Activated T-cell treated with anti-CD3 and anti-CD28 coated beads, Interleukin-2, amount 50 U/mL, for 72 hours (primary cell): ENCODE data around the gene CTNNA3. TPM values are rescaled to one million over a fixed set of nuclear protein-coding genes. Genes with fewer than 3 reads are reported as not detected.

ENCODE experiments used
- ATAC-seq, 2 donors: fragments of 150-1000 bp; cut with Tn5 transposase; replicated peaks in 1 of 2; 2 replicates each; pipeline ENCODE4 v1.10.0; 2021; ENCODE audit warnings: moderate library complexity in 2 of 2, mild to moderate bottlenecking in 1 of 2
- DNase-seq, 2 donors: peaks; one replicate each; pipeline ENCODE4 v3.0.0; 2021 to 2022; ENCODE audit warnings: mixed read lengths in 1 of 2
- H3K27ac Mint-ChIP-seq: one replicate; pipeline ENCODE4 v1.8.0; 2022; ENCODE audit warnings: mild to moderate bottlenecking, moderate library complexity, mixed read lengths
- H3K27me3 Mint-ChIP-seq: one replicate; pipeline ENCODE4 v1.8.0; 2022; ENCODE audit warnings: low read depth, mixed read lengths
- H3K36me3 Mint-ChIP-seq, 2 donors: one replicate each; pipeline ENCODE4 v1.8.0; 2022; ENCODE audit warnings: mixed read lengths in 2 of 2, mild to moderate bottlenecking in 1 of 2; ENCODE audit not compliant: insufficient read depth in 2 of 2
- H3K4me1 Mint-ChIP-seq: one replicate; pipeline ENCODE4 v1.8.0; 2022; ENCODE audit warnings: low read depth, mixed read lengths
- H3K4me3 Mint-ChIP-seq, 2 donors: one replicate each; pipeline ENCODE4 v1.8.0; 2022; ENCODE audit warnings: mild to moderate bottlenecking in 2 of 2, mixed read lengths in 2 of 2, moderate library complexity in 2 of 2
- H3K9me3 Mint-ChIP-seq, 2 donors: one replicate each; pipeline ENCODE4 v1.8.0; 2022; ENCODE audit warnings: mixed read lengths in 2 of 2
- total RNA-seq, 2 donors: library from RNA; stranded (reverse); gene quantifications; one replicate each; pipeline ENCODE4 v1.2.3, GENCODE V29; 2022

CTNNA3 gene
- total RNA-seq, 2 donors from 2014 or later, result 0.25 to 0.74 TPM

DNA sequence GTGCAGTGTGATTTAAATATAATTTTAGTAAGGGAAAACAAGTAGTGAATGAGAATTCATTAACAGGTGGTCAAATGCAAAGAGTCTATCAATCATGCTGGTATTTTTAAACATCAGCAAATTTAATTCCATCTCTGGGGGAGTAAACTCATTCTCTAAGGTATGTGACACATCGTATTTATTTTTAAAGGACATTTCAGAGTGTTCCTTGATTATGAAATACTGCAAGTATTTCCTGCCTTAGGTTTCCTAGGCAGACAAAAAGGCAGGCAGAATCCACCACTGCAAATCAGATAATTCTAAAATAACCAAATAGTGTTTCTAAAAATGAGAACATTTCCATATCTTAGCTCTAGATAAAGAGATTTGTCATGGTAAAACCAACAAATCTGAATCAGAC, 576.3 kb downstream of the CTNNA3 start:
- Mint-ChIP-seq H3K27me3 (no peaks in the 10 kb centered on the region), H3K36me3 (no peaks in the 10 kb centered on the region), H3K4me3 (no peak overlapping the region), H3K9me3 (no peaks in the 10 kb centered on the region), H3K4me1 (no peaks in the 10 kb centered on the region), H3K27ac (no peak overlapping the region)
- DNase-seq (no peak), ATAC-seq (no peak)

DNA sequence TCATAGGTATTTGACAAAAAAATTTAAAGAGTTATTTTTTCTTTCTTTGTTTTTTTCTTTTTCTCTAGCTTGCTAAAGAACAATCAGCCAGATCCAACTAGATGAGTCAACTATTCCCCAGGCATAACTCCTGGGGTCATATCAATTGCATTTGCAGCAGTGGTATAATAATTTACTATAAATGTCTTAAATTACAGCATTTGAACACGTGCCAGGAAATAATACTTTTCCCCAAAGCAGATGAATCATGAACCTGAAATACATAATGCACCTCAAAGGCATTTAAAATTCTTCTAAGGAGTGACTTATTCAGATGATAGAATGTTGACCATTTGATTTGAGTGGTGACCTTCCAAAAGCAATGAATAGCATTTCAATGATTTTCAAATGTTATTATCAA, 580.0 kb downstream of the CTNNA3 start:
- ATAC-seq (no peak), DNase-seq (no peak)
- Mint-ChIP-seq H3K27me3 (no peaks in the 10 kb centered on the region), H3K4me1 (no peaks in the 10 kb centered on the region), H3K36me3 (no peaks in the 10 kb centered on the region), H3K9me3 (no peaks in the 10 kb centered on the region), H3K27ac (no peak overlapping the region), H3K4me3 (no peak overlapping the region)

DNA sequence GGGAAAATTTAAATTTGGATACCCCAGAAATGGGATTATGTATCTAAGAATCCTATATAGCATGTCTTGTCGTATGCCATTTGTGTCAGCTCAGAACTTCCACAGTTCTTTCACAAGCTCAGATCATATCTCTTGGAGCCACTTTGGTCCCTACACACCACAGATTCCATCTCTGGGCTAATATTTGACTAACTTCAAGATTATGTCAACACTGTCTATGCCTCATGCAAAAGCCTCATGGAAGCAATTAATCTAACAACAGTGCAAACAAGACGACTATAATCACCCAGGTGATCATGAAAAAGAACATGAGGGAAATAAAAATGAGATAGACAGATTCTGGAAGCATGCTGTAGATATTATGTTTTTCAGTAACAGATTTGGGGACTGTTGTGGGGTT, 581.0 kb downstream of the CTNNA3 start:
- Mint-ChIP-seq H3K4me1 (no peaks in the 10 kb centered on the region), H3K4me3 (no peak overlapping the region), H3K27ac (no peak overlapping the region), H3K36me3 (no peaks in the 10 kb centered on the region), H3K27me3 (no peaks in the 10 kb centered on the region), H3K9me3 (no peaks in the 10 kb centered on the region)
- ATAC-seq (no peak), DNase-seq (no peak)

DNA sequence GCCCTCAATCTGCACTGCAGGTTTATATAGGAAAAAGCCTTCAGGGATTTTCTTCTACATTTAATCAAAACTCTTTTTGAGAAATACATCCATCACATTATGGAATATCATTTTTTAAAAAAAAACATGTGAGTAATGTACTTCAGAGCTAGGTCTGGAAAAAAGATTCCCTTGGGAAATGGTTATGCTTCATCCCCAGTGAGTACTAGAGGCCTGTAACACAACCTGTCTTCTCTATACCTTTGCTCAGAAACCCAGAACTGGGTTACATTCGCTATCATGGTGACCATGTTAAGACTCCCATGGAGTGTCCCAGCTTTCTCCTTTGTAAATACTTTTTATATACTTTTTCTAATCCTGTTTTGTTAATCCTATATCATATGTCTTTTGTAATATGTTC, 583.2 kb downstream of the CTNNA3 start:
- Mint-ChIP-seq H3K27ac (no peak overlapping the region), H3K9me3 (no peaks in the 10 kb centered on the region), H3K4me1 (no peaks in the 10 kb centered on the region), H3K4me3 (no peak overlapping the region), H3K27me3 (no peaks in the 10 kb centered on the region), H3K36me3 (no peaks in the 10 kb centered on the region)
- ATAC-seq (no peak), DNase-seq (no peak)

DNA sequence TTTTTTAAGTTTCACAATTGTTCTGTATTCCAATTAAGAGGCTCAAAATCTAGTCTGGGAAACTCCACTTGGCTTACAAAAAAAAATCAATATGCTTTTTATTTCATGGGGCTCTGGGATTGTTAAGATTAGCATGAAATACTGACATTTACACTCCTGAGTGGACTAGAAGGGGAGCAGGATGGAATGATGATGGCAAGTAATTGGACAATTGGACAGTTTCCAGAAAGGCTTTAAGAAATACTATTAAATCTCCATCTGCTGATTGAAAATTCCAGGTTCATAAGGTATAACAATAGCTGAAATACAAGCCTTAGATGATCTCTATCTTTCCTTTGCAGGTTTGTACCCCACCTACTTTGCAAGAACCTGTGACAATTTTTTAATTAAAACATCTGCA, 585.7 kb downstream of the CTNNA3 start:
- DNase-seq (no peak), ATAC-seq (no peak)
- Mint-ChIP-seq H3K27me3 (no peaks in the 10 kb centered on the region), H3K27ac (no peak overlapping the region), H3K4me3 (no peak overlapping the region), H3K36me3 (no peaks in the 10 kb centered on the region), H3K9me3 (no peaks in the 10 kb centered on the region), H3K4me1 (no peaks in the 10 kb centered on the region)

DNA sequence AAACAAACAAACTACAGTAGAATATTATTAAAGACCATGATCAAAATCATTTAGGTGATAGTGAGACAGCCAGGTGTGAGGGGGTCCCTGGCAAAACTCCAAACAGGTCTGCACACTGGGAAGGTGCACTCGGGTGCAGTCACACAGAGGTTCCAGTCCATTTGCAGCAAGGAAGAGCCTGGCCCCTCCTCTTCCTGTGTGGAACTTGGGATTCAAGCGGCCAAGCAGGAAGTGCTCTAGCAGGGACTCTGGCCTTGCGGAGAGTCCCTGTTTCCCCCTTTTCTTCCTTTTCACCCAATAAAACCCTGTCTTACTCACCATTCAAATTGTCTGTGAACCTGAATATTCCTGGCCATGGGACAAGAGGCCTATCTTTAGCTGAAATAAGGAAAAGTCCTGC, 588.3 kb downstream of the CTNNA3 start:
- H3K9me3 Mint-ChIP-seq, result no peaks in the 10 kb centered on the region

DNA sequence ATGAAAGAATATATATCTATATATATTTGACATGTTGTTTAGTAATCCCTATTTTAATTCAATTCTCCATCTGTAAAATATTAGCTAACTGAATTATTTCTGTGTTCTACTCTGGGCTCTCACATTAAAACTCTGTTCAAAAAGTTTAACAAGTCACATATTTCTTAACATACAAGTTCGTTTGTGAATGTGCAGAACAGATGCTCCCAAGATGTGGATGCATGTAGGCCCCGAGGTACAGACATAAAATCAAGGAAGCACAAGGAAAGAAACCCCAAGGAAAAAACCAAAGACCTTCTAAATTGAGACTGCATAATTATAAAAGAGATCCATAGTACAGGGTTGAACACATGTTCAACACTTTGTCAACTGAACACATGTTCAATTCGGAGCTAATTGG, 595.0 kb downstream of the CTNNA3 start:
- DNase-seq (no peak), ATAC-seq (no peak)
- Mint-ChIP-seq H3K27ac (no peak overlapping the region), H3K9me3 (no peaks in the 10 kb centered on the region), H3K4me1 (no peaks in the 10 kb centered on the region), H3K27me3 (no peaks in the 10 kb centered on the region), H3K4me3 (no peak overlapping the region), H3K36me3 (no peaks in the 10 kb centered on the region)

More for the DNA sequence above, 588.3 kb downstream of the CTNNA3 start:
- no peaks in the 10 kb centered on the region for H3K4me1 Mint-ChIP-seq
- DNase-seq (no peak), ATAC-seq (no peak)
- no peak overlapping the region for H3K4me3 Mint-ChIP-seq
- H3K27me3 Mint-ChIP-seq, result no peaks in the 10 kb centered on the region
- H3K27ac Mint-ChIP-seq, result no peak overlapping the region
- no peaks in the 10 kb centered on the region for H3K36me3 Mint-ChIP-seq

DNA sequence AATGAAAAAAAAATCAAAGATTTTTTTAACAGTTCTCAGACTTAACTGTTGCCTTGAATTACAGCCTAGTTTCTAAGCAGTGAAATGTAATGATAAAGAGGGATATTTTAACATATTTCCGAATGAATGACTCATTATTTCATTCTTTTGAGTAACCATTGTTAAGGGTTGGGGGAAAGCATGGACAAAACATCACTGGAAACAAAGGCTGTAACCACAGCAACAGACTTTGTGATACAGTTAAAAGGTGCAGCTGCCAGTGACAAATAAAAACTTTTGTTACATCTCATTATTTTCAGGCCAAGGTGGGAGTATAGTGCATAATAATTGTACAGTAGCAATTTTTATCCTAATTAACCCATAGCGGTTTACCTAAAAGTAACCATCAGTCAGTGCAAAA, 597.5 kb downstream of the CTNNA3 start:
- no peaks in the 10 kb centered on the region for H3K4me1 Mint-ChIP-seq

DNA sequence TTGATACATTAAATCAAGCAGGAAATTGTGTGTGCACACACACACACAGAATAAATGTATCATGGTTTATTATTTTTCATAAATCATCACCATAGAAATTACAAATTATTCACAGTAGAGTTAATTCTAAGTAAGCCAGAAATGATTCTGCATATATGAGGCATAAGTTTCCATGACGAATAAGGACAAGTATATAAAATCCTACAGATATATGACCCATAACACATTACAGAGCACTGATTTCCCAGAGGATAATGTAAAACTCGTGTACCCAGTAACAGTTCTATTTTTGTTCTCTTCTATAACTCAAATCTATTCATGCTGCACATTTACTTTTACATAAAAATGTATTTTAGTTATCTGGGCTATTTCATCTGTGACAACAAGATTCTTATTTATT, 600.5 kb downstream of the CTNNA3 start:
- Mint-ChIP-seq H3K27me3 (no peaks in the 10 kb centered on the region), H3K9me3 (no peaks in the 10 kb centered on the region), H3K36me3 (no peaks in the 10 kb centered on the region), H3K4me3 (no peak overlapping the region), H3K27ac (no peak overlapping the region), H3K4me1 (no peaks in the 10 kb centered on the region)
- DNase-seq (no peak), ATAC-seq (no peak)

More for the DNA sequence above, 597.5 kb downstream of the CTNNA3 start:
- Mint-ChIP-seq H3K36me3 (no peaks in the 10 kb centered on the region), H3K9me3 (no peaks in the 10 kb centered on the region), H3K27ac (no peak overlapping the region), H3K4me3 (no peak overlapping the region), H3K27me3 (no peaks in the 10 kb centered on the region)
- DNase-seq (no peak), ATAC-seq (no peak)

DNA sequence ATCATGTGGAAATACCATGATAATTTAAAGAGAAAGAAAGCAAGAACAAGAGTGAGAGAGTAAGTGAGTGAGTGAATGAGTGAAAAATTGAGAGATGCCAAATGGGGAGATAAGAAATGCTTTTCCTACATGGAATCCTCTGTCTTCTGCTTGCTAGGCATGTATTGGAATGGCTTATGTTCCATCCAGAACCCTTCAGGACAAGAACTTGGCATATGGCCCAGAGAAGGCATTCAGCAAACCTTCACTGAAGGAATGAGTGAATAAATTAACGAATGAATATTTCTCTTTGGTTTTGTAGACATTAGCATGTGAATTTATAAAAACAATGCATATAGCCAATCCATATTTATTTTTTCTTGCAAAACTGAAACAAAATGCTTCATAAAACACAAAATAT, 608.0 kb downstream of the CTNNA3 start:
- ATAC-seq, result no peak
- Mint-ChIP-seq H3K27ac (no peak overlapping the region), H3K27me3 (no peaks in the 10 kb centered on the region), H3K9me3 (no peaks in the 10 kb centered on the region), H3K4me1 (no peaks in the 10 kb centered on the region), H3K36me3 (no peaks in the 10 kb centered on the region), H3K4me3 (no peak overlapping the region)
- DNase-seq, result no peak

DNA sequence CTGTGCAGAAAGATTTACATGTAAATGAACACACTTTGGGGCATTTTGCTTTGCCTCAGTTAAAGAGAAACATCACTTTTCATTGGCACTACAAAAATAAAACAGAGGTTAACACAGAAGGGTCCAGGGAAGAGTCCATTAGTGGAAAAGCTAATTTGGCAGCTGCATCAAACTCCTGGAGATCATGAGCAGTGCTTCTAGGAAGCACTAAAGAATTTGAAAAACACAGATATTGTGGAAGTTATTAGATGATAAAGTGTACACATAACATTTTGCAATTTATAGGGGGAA, 608.9 kb downstream of the CTNNA3 start:
- H3K9me3 Mint-ChIP-seq, result no peaks in the 10 kb centered on the region
- no peaks in the 10 kb centered on the region for H3K27me3 Mint-ChIP-seq
- H3K36me3 Mint-ChIP-seq, result no peaks in the 10 kb centered on the region
- ATAC-seq, result no peak
- no peak for DNase-seq
- H3K4me3 Mint-ChIP-seq, result no peak overlapping the region
- no peaks in the 10 kb centered on the region for H3K4me1 Mint-ChIP-seq
- H3K27ac Mint-ChIP-seq, result no peak overlapping the region

DNA sequence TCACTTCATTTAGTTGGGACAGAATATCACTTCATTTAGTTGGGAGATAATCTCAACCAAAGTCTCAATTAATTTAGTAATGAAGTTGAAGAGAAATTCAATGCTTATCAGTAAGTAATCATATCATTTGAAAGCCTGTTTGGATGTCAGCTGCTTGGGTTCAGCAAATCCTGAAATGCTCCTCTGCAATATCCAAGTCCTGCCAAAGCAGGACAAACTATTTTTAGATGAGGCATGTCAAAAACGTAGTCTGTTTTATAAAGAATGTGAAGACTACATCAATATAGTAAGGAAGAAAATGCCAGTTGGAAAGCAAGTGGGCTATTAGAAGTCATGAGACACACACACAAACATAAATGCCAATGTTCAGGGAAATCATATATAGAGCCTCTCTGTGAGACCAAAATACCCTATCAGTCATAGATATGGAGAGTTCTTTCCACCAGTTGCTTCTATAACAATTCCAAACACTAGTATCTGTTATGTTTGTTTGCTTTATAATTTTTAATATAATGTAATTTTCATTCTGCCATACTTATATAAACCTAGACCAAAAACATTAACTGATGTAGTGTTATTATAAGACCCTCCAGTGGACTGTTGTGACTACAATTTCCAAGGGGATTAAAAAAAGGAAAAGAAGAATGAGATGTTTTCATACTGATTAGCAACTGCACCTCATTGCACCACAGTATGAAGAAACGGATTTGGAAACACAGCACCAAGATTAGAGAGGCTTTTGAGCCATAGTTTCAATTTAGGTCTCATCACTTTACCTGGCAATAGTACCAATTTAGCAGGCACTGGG, 609.5 kb downstream of the CTNNA3 start:
- no peaks in the 10 kb centered on the region for H3K9me3 Mint-ChIP-seq

DNA sequence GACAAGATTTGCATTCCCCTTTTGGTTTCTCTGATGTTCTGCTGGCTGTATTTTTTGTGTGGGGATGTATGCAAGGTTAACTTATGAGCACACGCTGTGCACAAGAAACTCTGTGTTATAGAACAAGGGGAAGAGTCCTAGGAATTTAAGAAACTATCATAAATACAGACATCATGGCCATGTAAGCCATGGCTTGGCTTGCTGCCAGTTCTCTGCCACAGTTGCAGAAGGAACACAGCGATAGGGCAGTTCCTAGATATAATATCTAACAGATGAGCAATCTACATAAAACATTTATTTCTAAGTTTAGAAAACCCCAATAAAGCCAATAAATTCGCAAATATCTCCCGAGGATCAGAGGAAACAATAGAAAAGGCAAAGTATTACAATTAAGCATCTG, 616.9 kb downstream of the CTNNA3 start:
- H3K27me3 Mint-ChIP-seq, result no peaks in the 10 kb centered on the region

More for the DNA sequence above, 609.5 kb downstream of the CTNNA3 start:
- no peaks in the 10 kb centered on the region for H3K4me1 Mint-ChIP-seq
- H3K27me3 Mint-ChIP-seq, result no peaks in the 10 kb centered on the region
- H3K27ac Mint-ChIP-seq, result no peak overlapping the region
- DNase-seq (no peak), ATAC-seq (no peak)
- H3K36me3 Mint-ChIP-seq, result no peaks in the 10 kb centered on the region
- no peak overlapping the region for H3K4me3 Mint-ChIP-seq

DNA sequence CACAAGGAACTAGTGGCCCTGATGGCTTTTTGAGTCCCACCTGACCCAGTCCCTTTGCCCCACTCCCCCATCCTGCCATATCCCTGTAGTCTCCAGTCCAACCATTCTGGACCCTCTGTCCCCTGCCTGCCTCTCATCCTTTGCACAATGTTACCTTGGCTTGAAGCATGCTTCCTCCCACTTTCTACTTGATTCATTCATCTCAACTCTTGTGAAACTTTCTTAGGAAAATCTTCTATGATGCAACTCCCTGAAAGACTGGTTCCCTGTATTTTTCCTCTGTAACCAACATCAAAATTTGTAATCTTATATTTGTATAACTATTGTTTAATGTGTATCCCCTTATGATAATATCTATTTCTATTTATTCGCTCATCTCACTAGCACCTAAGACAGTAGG, 618.6 kb downstream of the CTNNA3 start:
- Mint-ChIP-seq H3K9me3 (peaks cover 2 to 8% of the 10 kb centered on the region in 2 donors), H3K4me3 (no peak overlapping the region), H3K27me3 (no peaks in the 10 kb centered on the region), H3K4me1 (no peaks in the 10 kb centered on the region), H3K27ac (no peak overlapping the region), H3K36me3 (no peaks in the 10 kb centered on the region)
- ATAC-seq (no peak), DNase-seq (no peak)

More for the DNA sequence above, 616.9 kb downstream of the CTNNA3 start:
- Mint-ChIP-seq H3K36me3 (no peaks in the 10 kb centered on the region), H3K4me1 (no peaks in the 10 kb centered on the region), H3K4me3 (no peak overlapping the region), H3K27ac (no peak overlapping the region), H3K9me3 (peaks cover 2 to 4% of the 10 kb centered on the region in 2 donors)
- DNase-seq (no peak), ATAC-seq (no peak)
